Thymus (tissue), 11 donors: ENCODE measurements around the gene FBXL13. TPM values are rescaled to one million over a fixed set of nuclear protein-coding genes. Genes with fewer than 3 reads are reported as not detected.
"Not testable (repeated sequence)": the region's sequence is repeated elsewhere in the genome, so short reads cannot be mapped to it uniquely, and the experiment has no call there.

ENCODE experiments used
- DNase-seq, 9 donors: peaks; one replicate each; pipeline ENCODE4 v3.0.0-alpha.2; 2013; ENCODE audit warnings: low spot score in 9 of 9, low read depth in 6 of 9, missing footprints in 1 of 9
- H3K27ac ChIP-seq, 2 donors: one replicate each; pipeline ENCODE4 v1.5.1; 2013; ENCODE audit warnings: control low read depth in 1 of 2, low read depth in 1 of 2, low read length in 1 of 2, mild to moderate bottlenecking in 1 of 2, moderate library complexity in 1 of 2
- H3K27me3 ChIP-seq, 2 donors: one replicate each; pipeline ENCODE4 v1.5.1; 2013; ENCODE audit warnings: low read length in 1 of 2; ENCODE audit not compliant: control insufficient read depth in 2 of 2, insufficient read depth in 1 of 2
- H3K36me3 ChIP-seq, 2 donors: one replicate each; pipeline ENCODE4 v1.5.1; 2013; ENCODE audit warnings: low read length in 1 of 2, mild to moderate bottlenecking in 1 of 2, moderate library complexity in 1 of 2; ENCODE audit not compliant: control insufficient read depth in 2 of 2, insufficient read depth in 2 of 2
- H3K4me1 ChIP-seq, 2 donors: one replicate each; pipeline ENCODE4 v1.5.1; 2013; ENCODE audit warnings: low read length in 2 of 2; ENCODE audit not compliant: control insufficient read depth in 2 of 2, insufficient read depth in 2 of 2
- H3K4me3 ChIP-seq, 2 donors: one replicate each; pipeline ENCODE4 v1.5.1; 2013; ENCODE audit warnings: low read length in 2 of 2, control low read depth in 1 of 2, mild to moderate bottlenecking in 1 of 2
- H3K9me3 ChIP-seq, 2 donors: one replicate each; pipeline ENCODE4 v1.5.1; 2013; ENCODE audit warnings: low read length in 1 of 2, mild to moderate bottlenecking in 1 of 2; ENCODE audit not compliant: control insufficient read depth in 2 of 2, insufficient read depth in 1 of 2
- WGBS: extraction: QIAGEN DNeasy Blood & Tissue Kit; methylation state at CpG from one replicate; pipeline ENCODE4 v1.1.7; 2013; 5-methylcytosine and 5-hydroxymethylcytosine counted together
- polyA plus RNA-seq: library from polyadenylated mRNA; stranded (reverse); fragments of 200-250 nt; gene quantifications from one replicate; pipeline ENCODE4 v1.2.3, GENCODE V29; 2013
- total RNA-seq: library from RNA; stranded (reverse); fragments of 120-200 nt; gene quantifications from one replicate; pipeline ENCODE4 v1.2.4, GENCODE V29; 2013
- donor health status: healthy.

The FBXL13 gene
- total and polyA plus RNA-seq, 2 donors, result 1.0 to 3.8 TPM

DNA sequence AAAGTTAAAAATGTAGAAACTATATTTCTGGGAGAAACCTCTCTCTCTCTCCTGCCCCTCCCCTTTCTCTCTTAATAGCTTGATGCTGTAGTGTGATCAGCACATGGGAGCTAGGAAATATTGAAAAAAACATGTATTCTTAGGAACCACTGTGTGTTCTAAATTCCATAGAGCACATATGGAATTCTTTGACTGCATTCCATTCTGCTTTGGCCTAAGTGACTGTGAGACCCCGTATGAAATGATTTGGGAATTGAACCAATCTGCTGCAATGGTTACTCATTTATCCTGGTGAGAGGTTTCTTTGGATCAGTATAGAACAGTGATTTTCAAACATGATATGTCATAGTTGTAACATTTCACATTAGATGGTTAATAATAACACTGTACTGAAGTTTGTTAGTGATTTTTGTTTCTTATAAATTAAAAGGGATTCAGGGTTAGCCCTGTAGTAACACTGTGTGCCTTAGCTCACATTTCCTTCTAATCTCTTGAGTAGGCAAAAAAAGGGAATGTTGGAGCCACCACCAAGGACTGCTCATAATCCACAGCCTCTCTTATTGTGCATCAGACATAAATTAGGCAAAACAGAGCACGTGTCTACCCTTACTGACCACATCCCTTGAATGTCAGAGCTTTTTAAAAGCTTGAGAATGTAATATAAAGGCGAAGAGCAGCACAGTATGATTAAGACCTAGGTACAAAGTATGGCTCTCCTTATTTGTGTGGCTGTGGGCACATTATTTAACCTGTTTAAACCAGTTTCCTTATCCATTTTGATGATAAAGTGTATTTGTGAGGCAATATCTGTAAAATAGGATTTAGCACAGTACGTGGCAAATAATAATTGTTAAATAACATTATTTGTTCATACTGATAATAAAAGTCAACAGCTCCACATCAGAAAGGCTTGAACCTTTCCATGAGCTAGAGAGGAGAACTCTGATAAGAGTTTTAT is 256.7 kb downstream of the FBXL13 start:
- H3K9me3 ChIP-seq, result no peaks in the 10 kb centered on the region
- peaks cover 0 to 2% of the 10 kb centered on the region in 2 donors for H3K36me3 ChIP-seq
- H3K4me3 ChIP-seq, result no peak overlapping the region
- WGBS, result 96% methylated on average over 4 of the region's 4 CpGs
- H3K4me1 ChIP-seq, result no peaks in the 10 kb centered on the region
- no peak overlapping the region for H3K27ac ChIP-seq
- DNase-seq, result no peak
- no peaks in the 10 kb centered on the region for H3K27me3 ChIP-seq

- WGBS, result 96% methylated on average over 4 of the region's 4 CpGs
- H3K4me1 ChIP-seq, result no peaks in the 10 kb centered on the region
- no peaks in the 10 kb centered on the region for H3K27me3 ChIP-seq
- H3K36me3 ChIP-seq, result no peaks in the 10 kb centered on the region
- H3K4me3 ChIP-seq, result no peak overlapping the region
- H3K9me3 ChIP-seq, result no peaks in the 10 kb centered on the region
- DNase-seq, result no peak
- H3K27ac ChIP-seq, result no peak overlapping the region
Observed at GRCh38 chr7:102814025-102814471, 260.5 kb downstream of the FBXL13 start.

GRCh38 chr7:102813191-102814024 is 261.2 kb downstream of the FBXL13 start:
- H3K36me3 ChIP-seq, result no peaks in the 10 kb centered on the region
- H3K4me1 ChIP-seq, result no peaks in the 10 kb centered on the region
- no peak overlapping the region for H3K4me3 ChIP-seq
- DNase-seq, result no peak
- no peaks in the 10 kb centered on the region for H3K9me3 ChIP-seq
- WGBS, result 92% methylated on average over 2 of the region's 2 CpGs
- H3K27ac ChIP-seq, result no peak overlapping the region
- no peaks in the 10 kb centered on the region for H3K27me3 ChIP-seq

- H3K27ac ChIP-seq, result no peak overlapping the region
- no peak for DNase-seq
Observed at GRCh38 chr7:102811942-102812678, 262.5 kb downstream of the FBXL13 start.

GRCh38 chr7:102810916-102811315 is 263.7 kb downstream of the FBXL13 start:
- no peaks in the 10 kb centered on the region for H3K36me3 ChIP-seq
- H3K27me3 ChIP-seq, result no peaks in the 10 kb centered on the region
- H3K27ac ChIP-seq, result no peak overlapping the region
- no peak for DNase-seq
- no peaks in the 10 kb centered on the region for H3K4me1 ChIP-seq
- H3K9me3 ChIP-seq, result no peaks in the 10 kb centered on the region
- H3K4me3 ChIP-seq, result no peak overlapping the region

More at GRCh38 chr7:102811942-102812678, 262.5 kb downstream of the FBXL13 start:
- no peaks in the 10 kb centered on the region for H3K27me3 ChIP-seq
- no peaks in the 10 kb centered on the region for H3K4me1 ChIP-seq
- no peaks in the 10 kb centered on the region for H3K36me3 ChIP-seq
- H3K9me3 ChIP-seq, result no peaks in the 10 kb centered on the region
- WGBS, result 51% methylated on average over 8 of the region's 8 CpGs
- H3K4me3 ChIP-seq, result no peak overlapping the region

DNA sequence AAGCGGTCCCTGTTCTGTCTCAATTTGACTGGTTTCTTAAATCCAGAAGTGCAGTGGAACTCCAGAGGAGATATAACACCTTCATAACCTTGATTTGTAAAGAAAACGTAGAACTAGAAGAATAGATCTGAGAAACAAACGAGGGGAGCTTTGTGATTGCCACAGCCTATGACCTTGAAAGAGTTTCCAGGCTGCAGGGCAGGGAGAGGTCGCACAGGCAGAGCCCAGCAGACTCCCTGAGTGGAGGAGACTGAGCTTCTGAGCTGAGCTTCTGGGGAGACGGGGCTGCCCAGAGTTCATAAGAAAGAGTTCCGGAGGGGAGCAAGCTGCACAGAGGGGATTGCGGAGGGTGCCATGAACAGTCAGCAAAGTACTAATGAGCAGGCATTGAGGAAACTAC is 268.0 kb downstream of the FBXL13 start:
- H3K27me3 ChIP-seq, result no peaks in the 10 kb centered on the region
- H3K27ac ChIP-seq, result no peak overlapping the region
- H3K4me3 ChIP-seq, result no peak overlapping the region
- H3K4me1 ChIP-seq, result no peaks in the 10 kb centered on the region
- WGBS, result 98% methylated on average over 7 of the region's 7 CpGs
- H3K36me3 ChIP-seq, result no peaks in the 10 kb centered on the region
- H3K9me3 ChIP-seq, result no peaks in the 10 kb centered on the region
- DNase-seq, result no peak

GRCh38 chr7:102795987-102796595 is 278.5 kb downstream of the FBXL13 start:
- not testable (repeated sequence) for H3K27me3 ChIP-seq, H3K36me3 ChIP-seq, H3K27ac ChIP-seq, H3K4me1 ChIP-seq, DNase-seq, H3K4me3 ChIP-seq, H3K9me3 ChIP-seq
- 98% methylated on average over 5 of the region's 6 CpGs for WGBS

GRCh38 chr7:102794567-102794966 is 280.0 kb downstream of the FBXL13 start:
- H3K4me3 ChIP-seq, result not testable (repeated sequence)
- 97% methylated on average over 1 of the region's 1 CpG for WGBS

More at GRCh38 chr7:102794567-102794966, 280.0 kb downstream of the FBXL13 start:
- DNase-seq, H3K27me3 ChIP-seq, H3K27ac ChIP-seq, H3K9me3 ChIP-seq, H3K4me1 ChIP-seq, H3K36me3 ChIP-seq: not testable (repeated sequence)
